Neural cell (in vitro differentiated cells): ENCODE results near the gene GNB2. TPM values are rescaled to one million over a fixed set of nuclear protein-coding genes. Genes with fewer than 3 reads are reported as not detected.
"Not testable (repeated sequence)": the region's sequence is repeated elsewhere in the genome, so short reads cannot be mapped to it uniquely, and the experiment has no call there.

Source experiments
- H2AFZ ChIP-seq: fragments of 200-600, 300-800 bp; sonication (generic), shearing (Covaris generic); 2 replicates; pipeline ENCODE4 v1.6.0; 2014; ENCODE audit warnings: low read depth, mild to moderate bottlenecking, antibody characterized with exemption, low read length, moderate library complexity
- H3F3A ChIP-seq: fragments of 200-600 bp; shearing (Covaris generic); 2 replicates; pipeline ENCODE4 v1.6.1; 2016; ENCODE audit warnings: mild to moderate bottlenecking, moderate library complexity, mixed read lengths, antibody characterized with exemption, low read length; ENCODE audit not compliant: insufficient read depth, poor library complexity, severe bottlenecking
- H3K27ac ChIP-seq: fragments of 200-600, 300-800 bp; sonication (generic), shearing (Covaris generic); 2 replicates; pipeline ENCODE4 v1.5.1; 2014; ENCODE audit warnings: mild to moderate bottlenecking, low read length, moderate library complexity
- H3K27me3 ChIP-seq: fragments of 300-800, 200-600 bp; sonication (generic), shearing (Covaris generic); 2 replicates; pipeline ENCODE4 v1.6.0; 2014; ENCODE audit warnings: mild to moderate bottlenecking, low read depth, low read length, moderate library complexity; ENCODE audit not compliant: insufficient read depth
- H3K36me3 ChIP-seq: fragments of 300-800, 200-600 bp; sonication (generic), shearing (Covaris generic); 2 replicates; pipeline ENCODE4 v1.5.1; 2014; ENCODE audit warnings: mild to moderate bottlenecking, antibody characterized with exemption, low read length, moderate library complexity; ENCODE audit not compliant: insufficient read depth
- H3K4me2 ChIP-seq: fragments of 300-800, 200-600 bp; sonication (generic), shearing (Covaris generic); 2 replicates; pipeline ENCODE4 v1.6.0; 2014; ENCODE audit warnings: mild to moderate bottlenecking, low read length
- H3K4me3 ChIP-seq: fragments of 300-800, 200-600 bp; sonication (generic), shearing (Covaris generic); 2 replicates; pipeline ENCODE4 v1.5.1; 2014; ENCODE audit warnings: mild to moderate bottlenecking, low read length, moderate library complexity
- H3K79me2 ChIP-seq: fragments of 200-600 bp; shearing (Covaris generic); replicated peaks from 2 replicates; pipeline ENCODE4 v1.6.0; 2014; ENCODE audit warnings: mild to moderate bottlenecking, low read length, moderate library complexity; ENCODE audit not compliant: insufficient read depth
- H3K9ac ChIP-seq: fragments of 300-800, 200-600 bp; sonication (generic), shearing (Covaris generic); 2 replicates; pipeline ENCODE4 v1.6.1; 2016; ENCODE audit warnings: mild to moderate bottlenecking, low read length, mixed read lengths
- H3K9me2 ChIP-seq: fragments of 200-600 bp; shearing (Covaris generic); 2 replicates; pipeline ENCODE4 v1.6.1; 2016; ENCODE audit warnings: mild to moderate bottlenecking, low read length, mixed read lengths; ENCODE audit not compliant: insufficient read depth
- H3K9me3 ChIP-seq: fragments of 200-600, 300-800 bp; sonication (generic), shearing (Covaris generic); 2 replicates; pipeline ENCODE4 v1.6.1; 2016; ENCODE audit warnings: mild to moderate bottlenecking, mixed run types, low read length, moderate library complexity, mixed read lengths
- H4K20me1 ChIP-seq: fragments of 200-600 bp; shearing (Covaris generic); 2 replicates; pipeline ENCODE4 v1.6.1; 2016; ENCODE audit warnings: mild to moderate bottlenecking, mixed run types; ENCODE audit not compliant: insufficient read depth
- CTCF ChIP-seq: fragments of 450-650 bp; IDR thresholded peaks from 2 replicates; pipeline ENCODE4 v1.5.1; 2014; ENCODE audit warnings: antibody characterized with exemption, mild to moderate bottlenecking, moderate library complexity; ENCODE audit not compliant: poor library complexity, severe bottlenecking
- EP300 ChIP-seq: fragments of 450-650 bp; conservative IDR thresholded peaks from 2 replicates; pipeline ENCODE4 v1.6.1; 2014; ENCODE audit warnings: antibody characterized with exemption, mild to moderate bottlenecking, moderate library complexity; ENCODE audit not compliant: poor library complexity, severe bottlenecking
- EZH2 ChIP-seq: fragments of 200-600, 300-800 bp; shearing (Covaris generic), sonication (generic); IDR thresholded peaks from 2 replicates; pipeline ENCODE4 v1.6.1; 2014; ENCODE audit warnings: antibody characterized with exemption, low read length, borderline replicate concordance, mild to moderate bottlenecking; ENCODE audit not compliant: insufficient read depth, poor library complexity, severe bottlenecking
- MXI1 ChIP-seq: fragments of 450-650 bp; conservative IDR thresholded peaks from 2 replicates; pipeline ENCODE4 v1.6.1; 2014; ENCODE audit warnings: antibody characterized with exemption, mild to moderate bottlenecking; ENCODE audit not compliant: poor library complexity, severe bottlenecking
- POLR2AphosphoS5 ChIP-seq: IDR thresholded peaks from 2 replicates; pipeline ENCODE4 v1.6.1; 2012
- RAD21 ChIP-seq: fragments of 450-650 bp; conservative IDR thresholded peaks from 2 replicates; pipeline ENCODE4 v1.6.1; 2014; ENCODE audit warnings: antibody characterized with exemption, mild to moderate bottlenecking, moderate library complexity
- REST ChIP-seq: IDR thresholded peaks from 2 replicates; pipeline ENCODE4 v1.6.1; 2012; ENCODE audit warnings: borderline replicate concordance
- SMC3 ChIP-seq: fragments of 450-650 bp; conservative IDR thresholded peaks from 2 replicates; pipeline ENCODE4 v1.6.1; 2014; ENCODE audit warnings: antibody characterized with exemption, mild to moderate bottlenecking, moderate library complexity; ENCODE audit not compliant: poor library complexity
- TAF1 ChIP-seq: IDR thresholded peaks from 2 replicates; pipeline ENCODE4 v1.6.1; 2012; ENCODE audit warnings: low read depth
- polyA plus RNA-seq: library from polyadenylated mRNA; depleted of rRNA; stranded (reverse); fragments of >200 nt; gene quantifications from 2 replicates; pipeline ENCODE4 v1.2.3, GENCODE V29; 2014

GNB2 gene
- polyA plus RNA-seq, 1 donor from 2014 or later: 279 TPM

- Histone ChIP-seq H3K27me3 (peaks cover 34% of the 10 kb centered on the region), H4K20me1 (no peaks in the 10 kb centered on the region), H3K9ac (no peak overlapping the region), H3K4me3 (no peak overlapping the region), H3F3A (no peaks in the 10 kb centered on the region), H3K9me2 (no peaks in the 10 kb centered on the region), H3K9me3 (no peaks in the 10 kb centered on the region), H3K27ac (no peak overlapping the region), H2AFZ (no peak overlapping the region), H3K79me2 (no peaks in the 10 kb centered on the region), H3K4me2 (no peak overlapping the region), H3K36me3 (no peaks in the 10 kb centered on the region)
- TF ChIP-seq EP300: no peak
- no peak for TF ChIP-seq SMC3
- TF ChIP-seq POLR2AphosphoS5: no peak
- TF ChIP-seq CTCF: no peak
- no peak for TF ChIP-seq TAF1
- no peak for TF ChIP-seq MXI1
- no peak for TF ChIP-seq REST
- TF ChIP-seq EZH2: no peak
- TF ChIP-seq RAD21: no peak
These were observed 49.1 kb downstream of the GNB2 start for GRCh38 chr7:100722480-100723212.

GRCh38 chr7:100723732-100724275 lies 50.3 kb downstream of the GNB2 start:
- Histone ChIP-seq H3K27me3 (peaks cover 34% of the 10 kb centered on the region), H3K9me3 (no peaks in the 10 kb centered on the region), H3K27ac (no peak overlapping the region), H2AFZ (no peak overlapping the region), H3K9ac (no peak overlapping the region), H3K79me2 (no peaks in the 10 kb centered on the region), H3K4me2 (no peak overlapping the region), H3K36me3 (no peaks in the 10 kb centered on the region), H3K9me2 (no peaks in the 10 kb centered on the region), H3F3A (no peaks in the 10 kb centered on the region), H3K4me3 (no peak overlapping the region), H4K20me1 (no peaks in the 10 kb centered on the region)
- TF ChIP-seq SMC3 (no peak), EZH2 (no peak), POLR2AphosphoS5 (no peak), MXI1 (no peak), EP300 (no peak), TAF1 (no peak), CTCF (no peak), RAD21 (no peak), REST (no peak)

GRCh38 chr7:100724364-100724763 lies 50.8 kb downstream of the GNB2 start:
- not testable (repeated sequence) for H3K36me3 ChIP-seq, H3K9ac ChIP-seq, H3K27ac ChIP-seq, H3K9me3 ChIP-seq, H3K9me2 ChIP-seq, H3K4me2 ChIP-seq, H4K20me1 ChIP-seq, H3K4me3 ChIP-seq, H3F3A ChIP-seq, H3K79me2 ChIP-seq, H2AFZ ChIP-seq
- peaks cover 29% of the 10 kb centered on the region for H3K27me3 ChIP-seq
